Retinal pigment epithelial cell (primary cell): ENCODE measurements around the gene ATAD3C.

Source experiments
- DNase-seq: peaks from one replicate; pipeline ENCODE4 v3.0.0-alpha.2; 2010; ENCODE audit warnings: low read depth
- H3K4me3 ChIP-seq: 2 replicates; pipeline ENCODE4 v1.5.1; 2011; ENCODE audit warnings: mild to moderate bottlenecking, low read length, control low read depth, moderate library complexity
- CTCF ChIP-seq: conservative IDR thresholded peaks from 2 replicates; pipeline ENCODE4 v1.5.1; 2011; ENCODE audit warnings: low read depth, low read length, control low read depth, inconsistent platforms

ATAD3C gene

GRCh38 chr1:1430114-1430982 lies 19.1 kb upstream of the ATAD3C start:
- TF ChIP-seq CTCF = no peak
- H3K4me3 ChIP-seq = no peak overlapping the region
- no peak for DNase-seq

GRCh38 chr1:1430992-1431844 lies 18.3 kb upstream of the ATAD3C start:
- DNase-seq = no peak
- no peak for TF ChIP-seq CTCF
- no peak overlapping the region for H3K4me3 ChIP-seq

GRCh38 chr1:1431845-1432273 lies 17.6 kb upstream of the ATAD3C start:
- DNase-seq = no peak
- TF ChIP-seq CTCF = no peak

GRCh38 chr1:1432274-1432950 lies 17.1 kb upstream of the ATAD3C start:
- no peak for TF ChIP-seq CTCF
- H3K4me3 ChIP-seq = no peak overlapping the region
- DNase-seq = no peak

More at GRCh38 chr1:1431845-1432273, 17.6 kb upstream of the ATAD3C start:
- H3K4me3 ChIP-seq = no peak overlapping the region

- DNase-seq = no peak
Measured at GRCh38 chr1:1432951-1433803, 16.3 kb upstream of the ATAD3C start.

More at GRCh38 chr1:1432951-1433803, 16.3 kb upstream of the ATAD3C start:
- TF ChIP-seq CTCF = no peak
- H3K4me3 ChIP-seq = no peak overlapping the region
